ENCODE data around the gene UBE2L3. TPM values are rescaled to one million over a fixed set of nuclear protein-coding genes. Genes with fewer than 3 reads are reported as not detected.
A peak's percentile ranks its signal among the peaks of the same experiment; 100 is the strongest.

The UBE2L3 gene
- total and polyA plus RNA-seq, 2 of the 8 experiments (the other 6 are each of a cell fraction or from before 2014, with no cell fraction given), result 63.5 to 90.0 TPM

GRCh38 chr22:21629255-21630149 lies 62.0 kb downstream of the UBE2L3 start, which contains the start of gene YDJC (continued):
- TF ChIP-seq HDAC6 (IDR thresholded peaks at IDR 0.05; ENCODE audit: low read depth, low read length) (no peak), POU5F1 (IDR thresholded peaks at IDR 0.05; ENCODE audit: low read depth, low read length) (no peak), SUZ12 (IDR thresholded peaks at IDR 0.05; ENCODE audit: low read length) (no peak), CHD7 (IDR thresholded peaks at IDR 0.05; ENCODE audit: insufficient replicate concordance, low read length) (no peak), RFX5 (IDR thresholded peaks at IDR 0.05; ENCODE audit: borderline replicate concordance, low read depth, low read length) (no peak), ASH2L (IDR thresholded peaks at IDR 0.05; ENCODE audit: low read length) (peak; percentile 71), MAX (IDR thresholded peaks at IDR 0.05) (peak; percentile 99), KDM5A (IDR thresholded peaks at IDR 0.05; ENCODE audit: low read length) (no peak), ATF3 (IDR thresholded peaks at IDR 0.05; ENCODE audit: insufficient read depth, low read depth, low read length) (no peak)
